A549 (cell line): ENCODE data around the gene C15orf62. TPM values are rescaled to one million over a fixed set of nuclear protein-coding genes. Genes with fewer than 3 reads are reported as not detected.

ENCODE experiments used
- ATAC-seq, 2 experiments: fragments of 200-7000 bp in 1 of 2; fragments of >200 bp in 1 of 2; cut with Nextera tagmentation in 1 of 2; cut with Tn5 transposase in 1 of 2; 3 replicates each; pipeline versions ENCODE4 v1.8.0 to v1.9.1; 2018 to 2020; ENCODE audit warnings: mild to moderate bottlenecking in 1 of 2, moderate library complexity in 1 of 2
- CTCF ChIA-PET: fragments of 300-600 bp; sonication (Branson Sonifier 250); formaldehyde crosslinking; extraction: SDS; loops from one replicate; lab custom pipeline; 2021; ENCODE audit warnings: antibody characterized with exemption, inconsistent platforms; lab: Yijun Ruan, JAX
- POLR2A ChIA-PET: fragments of 350-600 bp; formaldehyde crosslinking; extraction: SDS; loops from one replicate; lab custom pipeline; 2021; ENCODE audit warnings: antibody characterized with exemption, inconsistent platforms; lab: Yijun Ruan, JAX
- DNase-seq, 2 experiments: peaks; one replicate each; pipeline versions ENCODE4 v3.0.0 to v3.0.0-alpha.2; 2011 to 2016; ENCODE audit warnings: low read depth in 1 of 2, low spot score in 1 of 2
- FAIRE-seq: peaks from 2 replicates; lab custom pipeline; 2011; peaks lifted over from hg19 to GRCh38; lab: Jason Lieb, UNC
- H3K27ac ChIP-seq, 2 experiments: fragments of >200 bp; sonication (Bioruptor Twin); formaldehyde crosslinking; 3 replicates each; pipeline ENCODE4 v1.5.1; 2016 to 2017
- H3K4me1 ChIP-seq: fragments of >200 bp; sonication (Bioruptor Twin); formaldehyde crosslinking; 3 replicates; pipeline ENCODE4 v1.6.1; 2016
- H3K4me2 ChIP-seq: fragments of >200 bp; sonication (Bioruptor Twin); formaldehyde crosslinking; 3 replicates; pipeline ENCODE4 v1.6.1; 2016
- H3K4me3 ChIP-seq: fragments of >200 bp; sonication (Bioruptor Twin); formaldehyde crosslinking; 3 replicates; pipeline ENCODE4 v1.5.1; 2016
- H3K9me3 ChIP-seq: fragments of >200 bp; sonication (Bioruptor Twin); formaldehyde crosslinking; 3 replicates; pipeline ENCODE4 v1.6.1; 2016
- BCL3 ChIP-seq: fragments of >200 bp; sonication (Bioruptor Twin); formaldehyde crosslinking; IDR thresholded peaks from 3 replicates; pipeline ENCODE4 v1.6.1; 2016
- CHD4 ChIP-seq: fragments of 200-600 bp; sonication (generic); IDR thresholded peaks from 2 replicates; pipeline ENCODE4 v1.6.1; 2016; ENCODE audit warnings: antibody characterized with exemption, mild to moderate bottlenecking, borderline replicate concordance
- EHF ChIP-seq: fragments of 250-450 bp; sonication (Bioruptor Pico); IDR thresholded peaks from 2 replicates; pipeline ENCODE4 v1.5.0; 2020; ENCODE audit warnings: mild to moderate bottlenecking
- FOSL2 ChIP-seq, 2 experiments: fragments of 450-650 bp in 1 of 2; fragments of >200 bp in 1 of 2; sonication (Bioruptor Twin) in 1 of 2; formaldehyde crosslinking; IDR thresholded peaks; 2 replicates each; pipeline versions ENCODE4 v1.5.0 to v1.6.1; 2016 to 2020; ENCODE audit warnings: mild to moderate bottlenecking in 1 of 2, moderate library complexity in 1 of 2
- KDM5A ChIP-seq: fragments of 200-600 bp; sonication (generic); IDR thresholded peaks from 2 replicates; pipeline ENCODE4 v1.6.1; 2016; ENCODE audit warnings: antibody characterized with exemption, mild to moderate bottlenecking
- RAD21 ChIP-seq, 2 experiments: fragments of >200 bp in 1 of 2; sonication (Bioruptor Twin) in 1 of 2; formaldehyde crosslinking in 1 of 2; IDR thresholded peaks in 1 of 2; conservative IDR thresholded peaks in 1 of 2; 2 replicates in 1 of 2; 3 replicates in 1 of 2; pipeline ENCODE4 v1.6.1; 2012 to 2018; ENCODE audit warnings: inconsistent platforms in 1 of 2
- RARB ChIP-seq: fragments of 250-450 bp; sonication (Bioruptor Pico); IDR thresholded peaks from 2 replicates; pipeline ENCODE4 v1.8.0; 2021; ENCODE audit warnings: mild to moderate bottlenecking, moderate library complexity
- RCOR1 ChIP-seq: fragments of 150-350 bp; IDR thresholded peaks from 2 replicates; pipeline ENCODE4 v1.6.1; 2014; ENCODE audit warnings: antibody characterized with exemption, low read length, low read depth
- SMC3 ChIP-seq: fragments of >200 bp; sonication (Bioruptor Twin); formaldehyde crosslinking; IDR thresholded peaks from 3 replicates; pipeline ENCODE4 v1.6.1; 2018; ENCODE audit warnings: inconsistent platforms
- TFCP2L1 ChIP-seq: fragments of 250-450 bp; sonication (Bioruptor Pico); IDR thresholded peaks from 2 replicates; pipeline ENCODE4 v1.5.0; 2021; ENCODE audit warnings: mild to moderate bottlenecking
- ZFP36 ChIP-seq: fragments of 450-650 bp; IDR thresholded peaks from 2 replicates; pipeline ENCODE4 v1.6.1; 2014; ENCODE audit warnings: borderline replicate concordance; ENCODE audit not compliant: partially characterized antibody
- WGBS: methylation state at CpG from one replicate; pipeline ENCODE4 v1.1.6; 2017; ENCODE audit errors: missing lambda C conversion rate; 5-methylcytosine and 5-hydroxymethylcytosine counted together
- polyA plus RNA-seq, 4 experiments: library from polyadenylated mRNA; depleted of rRNA in 3 of 4; stranded (reverse); fragments of >200 nt; fragmentation: RNase III in 1 of 4; extraction: RNeasy Plus Mini Kit Qiagen cat#74134 plus additional on column Dnase treatment in 1 of 4; gene quantifications; 2 replicates in 3 of 4; 3 replicates in 1 of 4; pipeline ENCODE4 v1.2.3, GENCODE V29; 2011 to 2017
- TF ChIP-seq, protein P1 (sequence below): fragments of >200 bp; sonication (Bioruptor Twin); formaldehyde crosslinking; IDR thresholded peaks from 2 replicates; pipeline ENCODE4 v1.6.1; 2016
- TF ChIP-seq, protein P2 (sequence below): fragments of >200 bp; sonication (Bioruptor Twin); formaldehyde crosslinking; IDR thresholded peaks from 3 replicates; pipeline ENCODE4 v1.5.1; 2016

The C15orf62 gene
- polyA plus RNA-seq, 2 of the 4 experiments (the other 2 are of a cell fraction): 0.10 to 0.13 TPM

- Histone ChIP-seq H3K4me3 (no peak overlapping the region), H3K27ac (no peak overlapping the region), H3K4me1 (no peaks in the 10 kb centered on the region), H3K9me3 (no peaks in the 10 kb centered on the region), H3K4me2 (no peak overlapping the region)
- WGBS: 82% methylated on average over 8 of the region's 11 CpGs
- TF ChIP-seq TFCP2L1 (no peak), RARB (CRISPR knock-in tag) (no peak), CHD4 (no peak), ZFP36 (no peak), KDM5A (no peak), EHF (CRISPR knock-in tag) (no peak), RAD21 (conservative IDR thresholded peaks at IDR 0.05 in 1 of 2, IDR thresholded peaks at IDR 0.05 in 1 of 2) (no peak), FOSL2 (IDR thresholded peaks at IDR 0.05) (no peak), FOSL2 (CRISPR knock-in tag; IDR thresholded peaks at IDR 0.05) (no peak), BCL3 (no peak)
- TF ChIP-seq, protein P1, sequence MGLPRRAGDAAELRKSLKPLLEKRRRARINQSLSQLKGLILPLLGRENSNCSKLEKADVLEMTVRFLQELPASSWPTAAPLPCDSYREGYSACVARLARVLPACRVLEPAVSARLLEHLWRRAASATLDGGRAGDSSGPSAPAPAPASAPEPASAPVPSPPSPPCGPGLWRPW: no peak
- CTCF ChIA-PET: interaction anchor here (1.0 to 6.2 kb wide), 5 partner anchors 11 to 117 kb away, joined by 3 to 40 read pairs (median 5); partner anchors contain the start of genes GCHFR, RHOV and VPS18
- FAIRE-seq: no peak
- DNase-seq: no peak
- ATAC-seq: no peak
- POLR2A ChIA-PET: no interaction called here
These were observed 6.9 kb downstream of the C15orf62 start for GRCh38 chr15:40776537-40777141.

DNA sequence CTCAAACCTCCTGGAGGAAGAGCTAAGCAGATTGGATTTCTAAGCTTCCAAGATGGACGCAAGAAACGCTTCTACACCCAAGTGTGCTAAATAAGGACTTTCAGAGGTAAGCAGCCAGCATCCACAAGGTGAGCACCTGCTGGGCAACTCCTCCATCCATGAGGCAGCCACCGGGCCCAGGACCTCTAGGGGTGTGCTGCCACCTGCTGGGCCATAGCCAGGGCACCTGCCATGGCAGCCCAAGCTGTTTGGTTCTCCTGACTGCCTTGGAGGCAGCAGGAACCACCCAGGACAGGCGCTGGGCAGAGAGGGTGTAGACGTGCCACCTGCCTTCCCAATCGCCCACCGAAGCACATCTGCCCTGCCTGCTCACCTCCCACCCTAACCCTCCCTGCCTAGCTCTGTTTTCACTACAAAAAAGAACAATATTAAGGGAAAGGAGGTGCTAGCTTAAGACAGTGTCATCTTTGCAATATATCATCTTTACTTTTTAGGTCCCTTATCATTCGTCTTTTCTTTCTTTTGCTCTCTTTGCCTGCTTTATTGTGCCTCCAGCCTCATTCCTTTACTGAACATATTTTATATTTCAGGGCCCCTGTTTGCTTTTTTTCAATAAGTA lies 12.9 kb downstream of the C15orf62 start:
- Histone ChIP-seq H3K4me2 (no peak overlapping the region), H3K9me3 (no peaks in the 10 kb centered on the region), H3K4me1 (peaks cover 13% of the 10 kb centered on the region), H3K4me3 (no peak overlapping the region), H3K27ac (no peak overlapping the region)
- 25% methylated on average over 8 of the region's 8 CpGs for WGBS
- ATAC-seq: peak; percentile 99 to 100
- ChIA-PET CTCF (interaction anchor here (0.5 to 3.1 kb wide), 34 partner anchors 9 to 217 kb away, joined by 3 to 19 read pairs (median 4); partner anchors contain the start of genes C15orf62, CCDC32, DNAJC17 and GCHFR), POLR2A (interaction anchor here (0.8 kb wide), 1 partner anchor 19 kb away, joined by 3 read pairs; the partner anchor contains the start of gene GCHFR)
- TF ChIP-seq, protein P2, sequence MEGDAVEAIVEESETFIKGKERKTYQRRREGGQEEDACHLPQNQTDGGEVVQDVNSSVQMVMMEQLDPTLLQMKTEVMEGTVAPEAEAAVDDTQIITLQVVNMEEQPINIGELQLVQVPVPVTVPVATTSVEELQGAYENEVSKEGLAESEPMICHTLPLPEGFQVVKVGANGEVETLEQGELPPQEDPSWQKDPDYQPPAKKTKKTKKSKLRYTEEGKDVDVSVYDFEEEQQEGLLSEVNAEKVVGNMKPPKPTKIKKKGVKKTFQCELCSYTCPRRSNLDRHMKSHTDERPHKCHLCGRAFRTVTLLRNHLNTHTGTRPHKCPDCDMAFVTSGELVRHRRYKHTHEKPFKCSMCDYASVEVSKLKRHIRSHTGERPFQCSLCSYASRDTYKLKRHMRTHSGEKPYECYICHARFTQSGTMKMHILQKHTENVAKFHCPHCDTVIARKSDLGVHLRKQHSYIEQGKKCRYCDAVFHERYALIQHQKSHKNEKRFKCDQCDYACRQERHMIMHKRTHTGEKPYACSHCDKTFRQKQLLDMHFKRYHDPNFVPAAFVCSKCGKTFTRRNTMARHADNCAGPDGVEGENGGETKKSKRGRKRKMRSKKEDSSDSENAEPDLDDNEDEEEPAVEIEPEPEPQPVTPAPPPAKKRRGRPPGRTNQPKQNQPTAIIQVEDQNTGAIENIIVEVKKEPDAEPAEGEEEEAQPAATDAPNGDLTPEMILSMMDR: peak; percentile 64
- TF ChIP-seq SMC3: peak; percentile 63
- TF ChIP-seq RAD21 (conservative IDR thresholded peaks at IDR 0.05 in 1 of 2, IDR thresholded peaks at IDR 0.05 in 1 of 2): peak; percentile 68 to 75
- TF ChIP-seq KDM5A: no peak
- FAIRE-seq: no peak
- peak; percentile 43 to 66 for DNase-seq

DNA sequence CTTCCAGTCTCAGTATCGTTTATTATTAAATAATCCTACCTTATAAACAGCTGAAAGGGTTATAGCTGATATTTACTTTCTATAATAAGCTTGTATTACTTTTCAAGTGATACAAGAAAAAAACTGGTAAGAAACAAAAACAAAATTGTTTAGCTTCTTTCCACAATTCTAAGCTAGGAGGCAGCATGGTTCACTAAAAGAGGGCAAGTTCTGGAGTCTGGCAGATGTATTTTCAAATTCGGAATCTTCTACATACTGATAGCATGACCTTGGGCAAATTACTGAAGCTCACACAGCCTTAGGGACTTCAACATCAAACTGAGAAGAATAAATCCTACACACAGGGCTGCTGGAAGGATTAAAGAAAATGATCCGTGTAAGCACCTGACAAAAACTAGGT lies 15.4 kb downstream of the C15orf62 start:
- WGBS: 80% methylated on average over 3 of the region's 3 CpGs
- no peak overlapping the region for H3K4me3 ChIP-seq
- ATAC-seq (no peak), DNase-seq (no peak), FAIRE-seq (no peak)
- H3K4me1 ChIP-seq: peaks cover 18% of the 10 kb centered on the region
- ChIA-PET CTCF (interaction anchor here (0.6 to 4.1 kb wide), 9 partner anchors 9 to 154 kb away, joined by 3 to 17 read pairs (median 3); partner anchors contain the start of gene C15orf62), POLR2A (interaction anchor here (0.9 kb wide), 1 partner anchor 109 kb away, joined by 3 read pairs; the partner anchor contains the start of gene VPS18)
- TF ChIP-seq RCOR1 (no peak), RAD21 (conservative IDR thresholded peaks at IDR 0.05 in 1 of 2, IDR thresholded peaks at IDR 0.05 in 1 of 2) (0 out of 5 replicates have a peak, but pooled peaks of 1 of the 2 experiments have one; percentile 7)
- H3K9me3 ChIP-seq: no peaks in the 10 kb centered on the region
- H3K4me2 ChIP-seq: no peak overlapping the region
- peak overlapping the region in 1 of 2 experiments; percentile 26; a peak in 3 of 6 replicates for H3K27ac ChIP-seq
